ENCODE measurements around the gene STPG3. TPM values are rescaled to one million over a fixed set of nuclear protein-coding genes. Genes with fewer than 3 reads are reported as not detected.

STPG3 gene
- total and polyA plus RNA-seq, 2 of the 13 experiments (the other 11 are each of a cell fraction or from before 2014, with no cell fraction given): not detected

GRCh38 chr9:137300567-137301080, 49.5 kb downstream of the STPG3 start:
- DNase-seq (ENCODE audit: low spot score) (no peak), ATAC-seq (no peak), FAIRE-seq (peak; percentile 21)
- Histone ChIP-seq H3K36me3 (replicated peaks in 1 of 2; ENCODE audit: control insufficient read depth in 1 of 2, insufficient read depth in 2 of 2, low read length in 2 of 2) (no peaks in the 10 kb centered on the region), H4K20me1 (ENCODE audit: insufficient read depth, low read length) (no peaks in the 10 kb centered on the region), H2AFZ (ENCODE audit: low read length) (no peak overlapping the region), H3K9me3 (ENCODE audit: low read length) (no peaks in the 10 kb centered on the region), H3K4me3 (replicated peaks in 1 of 3; ENCODE audit: insufficient read depth in 1 of 3, low read depth in 2 of 3, low read length in 3 of 3) (peak overlapping the region; percentile 46 to 63 (median 51)), H3K4me1 (ENCODE audit: insufficient read depth, low read length) (peaks cover 74% of the 10 kb centered on the region), H3K27ac (ENCODE audit: extremely low read length, insufficient read depth, low read length) (no peak overlapping the region), H3K27me3 (ENCODE audit: control insufficient read depth in 1 of 2, insufficient read depth in 2 of 2, low read length in 2 of 2) (peaks cover 13 to 73% of the 10 kb centered on the region in 2 experiments), H3K9ac (ENCODE audit: insufficient read depth, low read depth, low read length) (no peak overlapping the region), H3K4me2 (ENCODE audit: low read depth, low read length) (peak overlapping the region; percentile 82), H3K79me2 (ENCODE audit: insufficient read depth, low read length) (no peaks in the 10 kb centered on the region)
- BruUV-seq (replicated peaks): no TSS peak
- 2% methylated on average over 23 of the region's 25 CpGs for WGBS (ENCODE audit: low lambda C conversion rate)
- ChIA-PET CTCF (ENCODE audit: low intra/inter-chr PET ratio, low total read pairs) (interaction anchor here (0.6 kb wide), 1 partner anchor 19 kb away, joined by 3 read pairs; no protein-coding TSS in a partner anchor), POLR2A (interaction anchor here (1.9 kb wide), 1 partner anchor 19 kb away, joined by 5 read pairs; no protein-coding TSS in a partner anchor)
- in situ Hi-C loops (cut with HindIII; ENCODE audit: extremely low pct_ligation_motif_present, low pct_unique_long_range_greater_than_20kb): no loop called here
- intact Hi-C loops (cut with micrococcal nuclease; ENCODE audit: unreplicated experiment): loop anchor here (10.0 kb wide), 1 partner anchor 104 kb away; no protein-coding TSS in a partner anchor
- TF ChIP-seq HNF4A (CRISPR knock-in tag; IDR thresholded peaks at IDR 0.05) (0 out of 2 replicates have a peak, but pooled peaks have one; percentile 10), HMGA1 (CRISPR knock-in tag; conservative IDR thresholded peaks at IDR 0.05) (no peak), ZNF441 (CRISPR knock-in tag; IDR thresholded peaks at IDR 0.05; ENCODE audit: borderline replicate concordance) (0 out of 2 replicates have a peak, but pooled peaks have one; percentile 19), FOXK1 (CRISPR knock-in tag; IDR thresholded peaks at IDR 0.05; ENCODE audit: borderline replicate concordance, low read depth) (0 out of 2 replicates have a peak, but pooled peaks have one; percentile 13), ZNF670 (CRISPR knock-in tag; IDR thresholded peaks at IDR 0.05; ENCODE audit: borderline replicate concordance) (no peak), ZBTB8A (CRISPR knock-in tag; IDR thresholded peaks at IDR 0.05; ENCODE audit: borderline replicate concordance, low read depth) (no peak), ZBTB25 (CRISPR knock-in tag; IDR thresholded peaks at IDR 0.05) (no peak), ZNF605 (CRISPR knock-in tag; IDR thresholded peaks at IDR 0.05) (no peak), FOXP4 (CRISPR knock-in tag; IDR thresholded peaks at IDR 0.05) (peak; percentile 71), DBP (CRISPR knock-in tag; IDR thresholded peaks at IDR 0.05; ENCODE audit: not compliant biosample characterization) (no peak)
- TF ChIP-seq, protein P1, sequence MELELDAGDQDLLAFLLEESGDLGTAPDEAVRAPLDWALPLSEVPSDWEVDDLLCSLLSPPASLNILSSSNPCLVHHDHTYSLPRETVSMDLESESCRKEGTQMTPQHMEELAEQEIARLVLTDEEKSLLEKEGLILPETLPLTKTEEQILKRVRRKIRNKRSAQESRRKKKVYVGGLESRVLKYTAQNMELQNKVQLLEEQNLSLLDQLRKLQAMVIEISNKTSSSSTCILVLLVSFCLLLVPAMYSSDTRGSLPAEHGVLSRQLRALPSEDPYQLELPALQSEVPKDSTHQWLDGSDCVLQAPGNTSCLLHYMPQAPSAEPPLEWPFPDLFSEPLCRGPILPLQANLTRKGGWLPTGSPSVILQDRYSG (CRISPR knock-in tag; IDR thresholded peaks at IDR 0.05): no peak
- TF ChIP-seq, protein P2, sequence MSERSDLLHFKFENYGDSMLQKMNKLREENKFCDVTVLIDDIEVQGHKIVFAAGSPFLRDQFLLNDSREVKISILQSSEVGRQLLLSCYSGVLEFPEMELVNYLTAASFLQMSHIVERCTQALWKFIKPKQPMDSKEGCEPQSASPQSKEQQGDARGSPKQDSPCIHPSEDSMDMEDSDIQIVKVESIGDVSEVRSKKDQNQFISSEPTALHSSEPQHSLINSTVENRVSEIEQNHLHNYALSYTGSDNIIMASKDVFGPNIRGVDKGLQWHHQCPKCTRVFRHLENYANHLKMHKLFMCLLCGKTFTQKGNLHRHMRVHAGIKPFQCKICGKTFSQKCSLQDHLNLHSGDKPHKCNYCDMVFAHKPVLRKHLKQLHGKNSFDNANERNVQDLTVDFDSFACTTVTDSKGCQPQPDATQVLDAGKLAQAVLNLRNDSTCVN (CRISPR knock-in tag; IDR thresholded peaks at IDR 0.05; ENCODE audit: borderline replicate concordance): no peak
- TF ChIP-seq, protein P3, sequence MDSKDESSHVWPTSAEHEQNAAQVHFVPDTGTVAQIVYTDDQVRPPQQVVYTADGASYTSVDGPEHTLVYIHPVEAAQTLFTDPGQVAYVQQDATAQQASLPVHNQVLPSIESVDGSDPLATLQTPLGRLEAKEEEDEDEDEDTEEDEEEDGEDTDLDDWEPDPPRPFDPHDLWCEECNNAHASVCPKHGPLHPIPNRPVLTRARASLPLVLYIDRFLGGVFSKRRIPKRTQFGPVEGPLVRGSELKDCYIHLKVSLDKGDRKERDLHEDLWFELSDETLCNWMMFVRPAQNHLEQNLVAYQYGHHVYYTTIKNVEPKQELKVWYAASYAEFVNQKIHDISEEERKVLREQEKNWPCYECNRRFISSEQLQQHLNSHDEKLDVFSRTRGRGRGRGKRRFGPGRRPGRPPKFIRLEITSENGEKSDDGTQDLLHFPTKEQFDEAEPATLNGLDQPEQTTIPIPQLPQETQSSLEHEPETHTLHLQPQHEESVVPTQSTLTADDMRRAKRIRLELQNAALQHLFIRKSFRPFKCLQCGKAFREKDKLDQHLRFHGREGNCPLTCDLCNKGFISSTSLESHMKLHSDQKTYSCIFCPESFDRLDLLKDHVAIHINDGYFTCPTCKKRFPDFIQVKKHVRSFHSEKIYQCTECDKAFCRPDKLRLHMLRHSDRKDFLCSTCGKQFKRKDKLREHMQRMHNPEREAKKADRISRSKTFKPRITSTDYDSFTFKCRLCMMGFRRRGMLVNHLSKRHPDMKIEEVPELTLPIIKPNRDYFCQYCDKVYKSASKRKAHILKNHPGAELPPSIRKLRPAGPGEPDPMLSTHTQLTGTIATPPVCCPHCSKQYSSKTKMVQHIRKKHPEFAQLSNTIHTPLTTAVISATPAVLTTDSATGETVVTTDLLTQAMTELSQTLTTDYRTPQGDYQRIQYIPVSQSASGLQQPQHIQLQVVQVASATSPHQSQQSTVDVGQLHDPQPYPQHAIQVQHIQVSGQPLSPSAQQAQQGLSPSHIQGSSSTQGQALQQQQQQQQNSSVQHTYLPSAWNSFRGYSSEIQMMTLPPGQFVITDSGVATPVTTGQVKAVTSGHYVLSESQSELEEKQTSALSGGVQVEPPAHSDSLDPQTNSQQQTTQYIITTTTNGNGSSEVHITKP (CRISPR knock-in tag; IDR thresholded peaks at IDR 0.05; ENCODE audit: low read depth): no peak

Measured in HepG2 (cell line).